Large intestine (tissue), 3 donors: ENCODE results near the gene SSH2. TPM values are rescaled to one million over a fixed set of nuclear protein-coding genes. Genes with fewer than 3 reads are reported as not detected.

Source experiments
- DNase-seq, 2 donors: peaks; one replicate each; pipeline versions ENCODE4 v3.0.0 to v3.0.0-alpha.2; 2013
- H3K27ac ChIP-seq: one replicate; pipeline ENCODE4 v1.5.1; 2013; ENCODE audit warnings: low read length
- H3K27me3 ChIP-seq: 2 replicates; pipeline ENCODE4 v1.6.1; 2013; ENCODE audit warnings: low read length; ENCODE audit not compliant: control insufficient read depth, insufficient read depth
- H3K36me3 ChIP-seq: 2 replicates; pipeline ENCODE4 v1.6.1; 2013; ENCODE audit warnings: low read length; ENCODE audit not compliant: control insufficient read depth, insufficient read depth
- H3K4me1 ChIP-seq: one replicate; pipeline ENCODE4 v1.6.1; 2013; ENCODE audit warnings: low read length; ENCODE audit not compliant: control insufficient read depth, insufficient read depth
- H3K4me3 ChIP-seq: one replicate; pipeline ENCODE4 v1.5.1; 2013; ENCODE audit warnings: low read length
- H3K9me3 ChIP-seq: one replicate; pipeline ENCODE4 v1.6.1; 2013; ENCODE audit warnings: mild to moderate bottlenecking, low read depth, low read length, moderate library complexity; ENCODE audit not compliant: control insufficient read depth
- WGBS: methylation state at CpG from one replicate; pipeline ENCODE4 v1.1.5; 2013; ENCODE audit warnings: low lambda C conversion rate; ENCODE audit not compliant: insufficient coverage; 5-methylcytosine and 5-hydroxymethylcytosine counted together
- polyA plus RNA-seq: library from polyadenylated mRNA; unstranded; fragments of 120-200 nt; gene quantifications from one replicate; pipeline ENCODE4 v1.2.1, GENCODE V29; 2013

Gene SSH2
- polyA plus RNA-seq, 1 donor, result 16.2 TPM

GRCh38 chr17:29839656-29840055 is 90.4 kb downstream of the SSH2 start:
- no peak overlapping the region for H3K27ac ChIP-seq
- H3K36me3 ChIP-seq, result no peaks in the 10 kb centered on the region
- H3K9me3 ChIP-seq, result no peaks in the 10 kb centered on the region
- DNase-seq, result no peak
- no CpG with 5 or more reads among the region's 1 CpG for WGBS
- H3K4me3 ChIP-seq, result no peak overlapping the region
- H3K27me3 ChIP-seq, result no peaks in the 10 kb centered on the region
- peaks cover 6% of the 10 kb centered on the region for H3K4me1 ChIP-seq

- Histone ChIP-seq H3K27me3 (no peaks in the 10 kb centered on the region), H3K27ac (no peak overlapping the region), H3K4me3 (no peak overlapping the region), H3K4me1 (no peaks in the 10 kb centered on the region), H3K36me3 (no peaks in the 10 kb centered on the region), H3K9me3 (no peaks in the 10 kb centered on the region)
- DNase-seq, result no peak
- WGBS, result no CpG with 5 or more reads among the region's 6 CpGs
Observed at GRCh38 chr17:29838961-29839360, 91.1 kb downstream of the SSH2 start.

DNA sequence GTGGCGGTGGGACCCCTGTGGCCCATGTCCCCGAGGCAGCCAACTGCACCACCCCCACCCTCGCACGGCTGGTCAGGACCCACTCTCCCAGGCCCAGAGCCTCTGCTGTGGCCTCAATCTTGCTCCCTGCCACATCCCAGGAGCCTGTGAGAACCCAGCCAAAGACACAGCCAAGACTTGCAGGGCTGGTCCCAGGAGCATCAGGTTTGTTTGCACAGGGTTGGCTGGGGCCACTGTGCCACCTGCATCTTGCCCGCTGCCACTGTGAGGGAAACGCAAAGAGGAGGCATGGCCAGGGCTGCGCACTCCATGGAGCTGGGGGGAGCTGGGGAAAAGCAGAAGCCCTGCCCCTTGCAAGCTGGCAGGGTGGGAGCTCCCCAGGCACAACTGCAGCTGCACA is 92.5 kb downstream of the SSH2 start:
- no peak overlapping the region for H3K4me3 ChIP-seq
- H3K4me1 ChIP-seq, result no peaks in the 10 kb centered on the region
- no peaks in the 10 kb centered on the region for H3K27me3 ChIP-seq
- WGBS, result no CpG with 5 or more reads among the region's 7 CpGs
- no peak overlapping the region for H3K27ac ChIP-seq
- H3K36me3 ChIP-seq, result no peaks in the 10 kb centered on the region
- H3K9me3 ChIP-seq, result no peaks in the 10 kb centered on the region
- DNase-seq, result no peak

- Histone ChIP-seq H3K9me3 (no peaks in the 10 kb centered on the region), H3K4me3 (no peak overlapping the region), H3K36me3 (no peaks in the 10 kb centered on the region), H3K27me3 (no peaks in the 10 kb centered on the region), H3K4me1 (no peaks in the 10 kb centered on the region), H3K27ac (no peak overlapping the region)
- DNase-seq, result peak in 1 of 2 donors; percentile 33
- WGBS, result 80% methylated on average over 1 of the region's 5 CpGs
Observed at GRCh38 chr17:29836643-29837042, 93.4 kb downstream of the SSH2 start.

DNA sequence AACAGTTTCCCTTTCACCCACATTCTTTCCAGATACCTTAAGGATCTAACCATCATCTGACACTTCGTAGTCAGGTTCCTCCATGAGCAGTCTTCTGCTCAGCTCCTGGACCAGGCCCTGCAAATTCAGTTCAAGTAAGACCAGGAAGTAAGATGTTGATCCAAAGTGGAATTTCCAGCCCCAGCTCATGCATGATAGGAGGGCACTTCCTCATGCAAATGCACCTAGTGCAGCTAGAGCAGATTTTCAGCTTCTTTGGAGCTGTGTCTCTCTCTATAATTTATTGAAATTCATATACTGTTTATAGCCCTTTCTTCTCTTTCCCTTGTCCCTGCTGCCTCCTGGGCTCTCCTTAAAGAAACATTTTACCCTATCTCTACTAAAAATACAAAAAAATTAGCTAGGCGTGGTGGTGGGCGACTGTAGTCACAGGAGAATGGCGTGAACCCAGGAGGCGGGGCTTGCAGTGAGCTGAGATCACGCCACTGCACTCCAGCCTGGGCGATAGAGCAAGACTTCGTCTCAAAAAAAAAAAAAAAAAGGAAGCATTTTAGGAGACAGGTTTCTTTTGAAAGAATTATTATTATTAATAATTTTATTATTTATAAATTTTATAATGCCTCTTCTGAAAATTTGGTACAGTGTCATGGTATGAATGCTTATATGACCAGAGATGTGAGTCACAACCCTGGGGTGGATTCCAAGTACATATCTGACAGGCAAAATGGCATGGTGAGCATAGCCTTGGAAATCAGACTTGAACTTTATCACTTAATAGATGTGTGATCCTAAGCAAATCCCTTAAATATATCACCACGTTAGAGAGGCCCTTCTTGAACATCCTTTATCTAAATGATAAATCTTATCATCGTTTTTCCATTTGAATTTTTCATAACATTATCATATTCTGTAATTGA is 94.3 kb downstream of the SSH2 start:
- Histone ChIP-seq H3K36me3 (no peaks in the 10 kb centered on the region), H3K4me3 (no peak overlapping the region), H3K27me3 (no peaks in the 10 kb centered on the region), H3K27ac (peak overlapping the region; percentile 8), H3K4me1 (no peaks in the 10 kb centered on the region), H3K9me3 (no peaks in the 10 kb centered on the region)
- 90% methylated on average over 3 of the region's 10 CpGs for WGBS
- peak in 1 of 2 donors; percentile 51 for DNase-seq

DNA sequence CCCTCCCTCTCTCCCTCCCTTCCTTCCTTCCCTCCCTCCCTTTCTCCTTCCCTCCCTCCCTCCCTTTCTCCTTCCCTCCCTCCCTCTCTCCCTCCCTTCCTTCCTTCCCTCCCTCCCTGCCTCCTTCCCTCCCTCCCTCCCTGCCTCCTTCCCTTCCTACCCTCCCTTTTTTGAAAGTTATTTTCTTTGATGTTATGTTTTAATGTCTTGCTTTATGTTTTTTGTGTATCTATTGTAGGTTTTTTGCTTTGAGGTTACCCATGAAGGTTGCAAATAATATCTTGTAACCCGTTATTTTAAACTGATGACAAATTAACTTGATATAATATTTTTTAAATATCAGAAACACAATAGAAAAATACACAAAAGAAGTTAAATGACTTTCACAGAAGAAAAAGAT is 96.2 kb downstream of the SSH2 start:
- no peaks in the 10 kb centered on the region for H3K36me3 ChIP-seq
- peaks cover 4% of the 10 kb centered on the region for H3K4me1 ChIP-seq
- WGBS, result 100% methylated on average over 1 of the region's 1 CpG
- no peak overlapping the region for H3K4me3 ChIP-seq
- H3K27ac ChIP-seq, result no peak overlapping the region
- no peaks in the 10 kb centered on the region for H3K9me3 ChIP-seq
- DNase-seq, result no peak
- H3K27me3 ChIP-seq, result no peaks in the 10 kb centered on the region

GRCh38 chr17:29828676-29829284 is 101.2 kb downstream of the SSH2 start:
- WGBS, result no CpG with 5 or more reads among the region's 3 CpGs
- H3K36me3 ChIP-seq, result no peaks in the 10 kb centered on the region
- H3K9me3 ChIP-seq, result no peaks in the 10 kb centered on the region
- H3K4me1 ChIP-seq, result peaks cover 22% of the 10 kb centered on the region
- no peak overlapping the region for H3K4me3 ChIP-seq
- H3K27ac ChIP-seq, result peak overlapping the region; percentile 17
- peak; percentile 53 to 79 for DNase-seq
- H3K27me3 ChIP-seq, result no peaks in the 10 kb centered on the region

DNA sequence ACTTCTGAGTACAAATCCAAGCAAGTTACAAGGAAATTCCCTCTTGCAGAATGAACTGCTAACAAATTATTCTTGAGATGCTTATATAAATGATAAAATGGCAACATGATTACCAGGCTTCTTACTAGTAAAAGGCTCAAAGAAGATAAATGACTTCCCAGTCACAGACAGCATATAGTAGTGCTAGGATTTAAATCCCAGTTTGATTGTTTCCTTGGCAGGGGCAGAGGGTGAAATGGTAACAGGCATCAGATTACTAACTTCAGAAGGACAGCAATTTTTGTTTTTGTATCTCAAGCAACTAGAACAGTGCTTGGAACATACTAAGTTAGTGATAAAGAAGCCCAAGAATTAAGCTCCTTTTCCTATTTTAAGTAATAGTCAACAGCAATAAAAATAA is 102.8 kb downstream of the SSH2 start:
- Histone ChIP-seq H3K4me3 (no peak overlapping the region), H3K27me3 (no peaks in the 10 kb centered on the region), H3K9me3 (no peaks in the 10 kb centered on the region), H3K27ac (peak overlapping the region; percentile 89), H3K4me1 (peaks cover 28% of the 10 kb centered on the region), H3K36me3 (no peaks in the 10 kb centered on the region)
- DNase-seq, result no peak

DNA sequence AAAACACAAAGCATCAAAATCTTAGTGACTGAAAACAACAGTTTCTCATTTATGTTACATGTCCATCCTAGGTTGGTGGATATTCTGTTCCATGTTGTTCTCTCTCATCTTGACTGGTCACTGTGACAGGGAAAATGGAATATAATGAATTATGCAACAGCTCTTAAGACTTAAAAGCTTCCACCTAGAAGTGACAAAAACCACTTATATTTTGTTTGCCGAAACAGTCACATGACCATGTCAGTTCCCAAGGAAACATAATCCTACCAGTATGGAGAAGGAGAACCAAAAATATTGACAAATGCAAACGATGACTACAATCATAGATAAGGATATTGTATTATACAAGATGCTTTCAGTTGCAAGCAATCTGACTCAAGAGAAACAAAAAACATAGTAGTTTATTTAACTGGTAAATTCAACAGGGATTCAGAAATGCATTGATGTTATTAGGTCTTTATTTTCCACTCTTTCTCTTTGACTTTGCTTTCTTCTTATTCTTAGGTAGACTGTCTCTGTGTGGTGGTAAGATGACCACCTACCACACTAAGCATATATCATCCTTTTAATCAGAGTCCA is 103.8 kb downstream of the SSH2 start:
- Histone ChIP-seq H3K9me3 (no peaks in the 10 kb centered on the region), H3K4me1 (peaks cover 35% of the 10 kb centered on the region), H3K27me3 (no peaks in the 10 kb centered on the region), H3K4me3 (no peak overlapping the region), H3K36me3 (no peaks in the 10 kb centered on the region), H3K27ac (peak overlapping the region; percentile 89)
- DNase-seq, result peak in 1 of 2 donors; percentile 50
- WGBS, result 20% methylated on average over 1 of the region's 2 CpGs

DNA sequence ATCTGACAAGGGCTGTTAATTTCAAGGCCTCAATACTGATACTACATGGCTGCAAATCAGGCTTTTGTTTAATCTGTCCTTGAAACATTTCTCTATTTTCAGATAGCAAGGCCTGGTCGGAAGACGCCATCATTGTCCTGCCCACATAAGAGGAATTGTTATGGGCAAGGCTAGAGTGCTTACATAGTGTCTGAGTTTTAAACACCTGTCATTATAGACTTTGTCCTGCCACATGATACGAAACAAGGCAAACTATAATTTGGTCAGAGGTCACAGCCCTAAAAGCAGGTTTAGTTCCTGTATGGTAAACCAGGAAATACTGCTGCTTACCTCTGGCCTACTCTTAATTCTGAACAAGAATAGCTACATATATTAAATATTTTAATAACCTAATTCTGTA is 104.4 kb downstream of the SSH2 start:
- H3K4me1 ChIP-seq, result peaks cover 40% of the 10 kb centered on the region
- no peaks in the 10 kb centered on the region for H3K27me3 ChIP-seq
- H3K9me3 ChIP-seq, result no peaks in the 10 kb centered on the region
- no peaks in the 10 kb centered on the region for H3K36me3 ChIP-seq
- H3K27ac ChIP-seq, result peak overlapping the region; percentile 89
- no CpG with 5 or more reads among the region's 3 CpGs for WGBS
- peak; percentile 90 to 96 for DNase-seq
- H3K4me3 ChIP-seq, result no peak overlapping the region
